ENCODE results near the gene STX16. TPM values are rescaled to one million over a fixed set of nuclear protein-coding genes. Genes with fewer than 3 reads are reported as not detected.
A peak's percentile ranks its signal among the peaks of the same experiment; 100 is the strongest.

Gene STX16
- total and polyA plus RNA-seq, 9 of the 15 experiments (the other 6 are each of a cell fraction or from before 2014, with no cell fraction given): 4.4 to 43.5 (median 14.7) TPM

GRCh38 chr20:58619864-58620431 lies 31.1 kb upstream of the STX16 start (continued):
- TF ChIP-seq RBM14 (IDR thresholded peaks at IDR 0.05; ENCODE audit: borderline replicate concordance, insufficient read depth, low read depth, low read length): no peak
- no peak for TF ChIP-seq U2AF2 (optimal IDR thresholded peaks at IDR 0.05; ENCODE audit: low read depth, low read length)
- TF ChIP-seq MTA2 (IDR thresholded peaks at IDR 0.05; ENCODE audit: low read depth): no peak
- no peak for TF ChIP-seq KLF13 (tag; IDR thresholded peaks at IDR 0.05; ENCODE audit: borderline replicate concordance, low read depth)
- no peak for TF ChIP-seq ZNF778 (CRISPR knock-in tag; IDR thresholded peaks at IDR 0.05)
- no peak for TF ChIP-seq ZNF41 (CRISPR knock-in tag; conservative IDR thresholded peaks at IDR 0.05)
- TF ChIP-seq ZNF347 (CRISPR knock-in tag; IDR thresholded peaks at IDR 0.05; ENCODE audit: low read depth): no peak
- TF ChIP-seq ZNF717 (CRISPR knock-in tag; IDR thresholded peaks at IDR 0.05): 0 out of 2 replicates have a peak, but pooled peaks have one; percentile 74
- no peak for TF ChIP-seq HES1 (IDR thresholded peaks at IDR 0.05; ENCODE audit: low read depth)
- TF ChIP-seq ZNF740 (CRISPR knock-in tag; IDR thresholded peaks at IDR 0.05): no peak
- no peak for TF ChIP-seq ZNF740 (tag; IDR thresholded peaks at IDR 0.05)
- peak; percentile 70; the same call in 1 of the 2 replicates for TF ChIP-seq GTF2F1 (IDR thresholded peaks at IDR 0.05; ENCODE audit: low read depth, low read length)
- TF ChIP-seq NBN (IDR thresholded peaks at IDR 0.05; ENCODE audit: low read depth): no peak
- no peak for TF ChIP-seq ZNF121 (CRISPR knock-in tag; conservative IDR thresholded peaks at IDR 0.05)
- TF ChIP-seq ZNF3 (CRISPR knock-in tag; IDR thresholded peaks at IDR 0.05): no peak
- no peak for TF ChIP-seq FOXA1 (IDR thresholded peaks at IDR 0.05; ENCODE audit: borderline replicate concordance)
- TF ChIP-seq HOMEZ (CRISPR knock-in tag; IDR thresholded peaks at IDR 0.05): no peak
- TF ChIP-seq SETDB1 (IDR thresholded peaks at IDR 0.05; ENCODE audit: low read length): no peak
- 0 out of 2 replicates have a peak, but pooled peaks have one; percentile 23 for TF ChIP-seq GABPB1 (CRISPR knock-in tag; IDR thresholded peaks at IDR 0.05)
- TF ChIP-seq TEAD2 (tag; IDR thresholded peaks at IDR 0.05): no peak
- TF ChIP-seq, protein P1, sequence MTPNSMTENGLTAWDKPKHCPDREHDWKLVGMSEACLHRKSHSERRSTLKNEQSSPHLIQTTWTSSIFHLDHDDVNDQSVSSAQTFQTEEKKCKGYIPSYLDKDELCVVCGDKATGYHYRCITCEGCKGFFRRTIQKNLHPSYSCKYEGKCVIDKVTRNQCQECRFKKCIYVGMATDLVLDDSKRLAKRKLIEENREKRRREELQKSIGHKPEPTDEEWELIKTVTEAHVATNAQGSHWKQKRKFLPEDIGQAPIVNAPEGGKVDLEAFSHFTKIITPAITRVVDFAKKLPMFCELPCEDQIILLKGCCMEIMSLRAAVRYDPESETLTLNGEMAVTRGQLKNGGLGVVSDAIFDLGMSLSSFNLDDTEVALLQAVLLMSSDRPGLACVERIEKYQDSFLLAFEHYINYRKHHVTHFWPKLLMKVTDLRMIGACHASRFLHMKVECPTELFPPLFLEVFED (CRISPR knock-in tag; conservative IDR thresholded peaks at IDR 0.05): peak; percentile 81
- TF ChIP-seq, protein P2, sequence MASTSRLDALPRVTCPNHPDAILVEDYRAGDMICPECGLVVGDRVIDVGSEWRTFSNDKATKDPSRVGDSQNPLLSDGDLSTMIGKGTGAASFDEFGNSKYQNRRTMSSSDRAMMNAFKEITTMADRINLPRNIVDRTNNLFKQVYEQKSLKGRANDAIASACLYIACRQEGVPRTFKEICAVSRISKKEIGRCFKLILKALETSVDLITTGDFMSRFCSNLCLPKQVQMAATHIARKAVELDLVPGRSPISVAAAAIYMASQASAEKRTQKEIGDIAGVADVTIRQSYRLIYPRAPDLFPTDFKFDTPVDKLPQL (IDR thresholded peaks at IDR 0.05; ENCODE audit: extremely low read depth, insufficient read length): peak; percentile 17
